HG02938 (cell line): ENCODE data around the gene THAP8.
"Not testable (repeated sequence)": the region's sequence is repeated elsewhere in the genome, so short reads cannot be mapped to it uniquely, and the experiment has no call there.

Experiments used
- ATAC-seq: cut with Tn5 transposase; IDR thresholded peaks from one replicate; pipeline ENCODE4 v1.9.1; 2021; ENCODE audit warnings: mild to moderate bottlenecking, moderate library complexity; ENCODE audit not compliant: unreplicated experiment

THAP8 gene

DNA sequence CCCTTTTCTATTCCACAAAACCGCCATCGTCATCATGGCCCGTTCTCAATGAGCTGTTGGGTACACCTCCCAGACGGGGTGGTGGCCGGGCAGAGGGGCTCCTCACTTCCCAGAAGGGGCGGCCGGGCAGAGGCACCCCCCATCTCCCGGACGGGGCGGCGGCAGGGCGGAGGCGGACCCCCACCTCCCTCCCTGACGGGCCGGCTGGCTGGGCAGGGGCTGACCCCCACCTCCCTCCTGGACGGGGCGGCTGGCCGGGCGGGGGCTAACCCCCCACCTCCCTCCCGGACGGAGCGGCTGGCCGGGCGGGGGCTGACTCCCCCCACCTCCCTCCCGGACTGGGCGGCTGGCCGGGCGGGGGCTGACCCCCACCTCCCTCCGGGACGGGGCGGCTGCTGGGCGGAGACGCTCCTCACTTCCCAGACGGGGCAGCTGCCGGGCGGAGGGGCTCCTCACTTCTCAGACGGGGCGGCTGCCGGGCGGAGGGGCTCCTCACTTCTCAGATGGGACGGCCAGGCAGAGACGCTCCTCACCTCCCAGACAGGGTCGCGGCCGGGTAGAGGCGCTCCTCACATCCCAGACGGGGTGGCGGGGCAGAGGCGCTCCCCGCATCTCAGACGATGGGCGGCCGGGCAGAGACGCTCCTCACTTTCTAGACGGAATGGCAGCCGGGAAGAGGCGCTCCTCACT is 14.9 kb upstream of the THAP8 start:
- ATAC-seq, result not testable (repeated sequence)

DNA sequence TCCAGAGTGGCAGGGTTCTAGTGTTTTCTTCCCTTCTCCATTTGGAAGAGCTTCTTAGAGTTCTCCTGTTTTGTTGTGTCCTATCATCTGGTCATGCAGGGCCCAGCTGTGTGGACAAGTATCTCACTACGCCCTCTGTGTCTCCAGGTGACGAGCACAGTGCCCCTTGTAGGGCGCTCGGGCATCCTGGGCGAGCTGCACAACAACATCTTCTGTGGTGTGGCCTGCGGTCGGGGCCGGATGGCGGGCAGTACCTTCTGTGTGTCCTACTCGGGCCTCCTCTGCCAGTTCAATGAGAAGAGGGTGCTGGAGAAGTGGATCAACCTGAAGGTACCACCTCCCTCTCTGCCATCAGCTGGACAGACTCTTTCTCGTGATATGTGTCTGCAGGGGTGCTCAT is 13.6 kb upstream of the THAP8 start:
- ATAC-seq, result no peak

- ATAC-seq, result no peak
These were observed 10.7 kb upstream of the THAP8 start for GRCh38 chr19:36064826-36065225.

DNA sequence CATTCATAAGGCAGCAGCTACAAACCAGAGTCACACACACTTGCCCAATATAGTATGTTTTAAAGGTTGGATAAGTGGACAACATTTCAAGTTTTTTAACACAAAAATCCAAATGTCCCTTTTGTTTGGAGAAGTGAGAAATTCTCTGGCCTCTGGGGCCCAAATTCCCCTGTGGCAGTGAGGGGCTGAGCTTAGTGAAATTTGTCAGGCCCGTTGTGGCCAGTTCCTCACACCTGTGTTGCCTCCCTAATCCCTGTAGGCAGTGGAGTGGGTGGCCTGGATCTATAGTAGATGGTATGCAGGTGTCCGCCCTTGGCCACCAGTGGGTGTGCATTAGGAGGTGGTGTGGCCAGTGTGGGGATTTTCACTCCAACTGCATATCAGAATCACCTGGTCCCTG is 7.3 kb upstream of the THAP8 start:
- no peak for ATAC-seq

- ATAC-seq, result no peak
These were observed 6.3 kb upstream of the THAP8 start for GRCh38 chr19:36060430-36060829.

GRCh38 chr19:36059180-36059910 is 5.3 kb upstream of the THAP8 start:
- ATAC-seq, result no peak

DNA sequence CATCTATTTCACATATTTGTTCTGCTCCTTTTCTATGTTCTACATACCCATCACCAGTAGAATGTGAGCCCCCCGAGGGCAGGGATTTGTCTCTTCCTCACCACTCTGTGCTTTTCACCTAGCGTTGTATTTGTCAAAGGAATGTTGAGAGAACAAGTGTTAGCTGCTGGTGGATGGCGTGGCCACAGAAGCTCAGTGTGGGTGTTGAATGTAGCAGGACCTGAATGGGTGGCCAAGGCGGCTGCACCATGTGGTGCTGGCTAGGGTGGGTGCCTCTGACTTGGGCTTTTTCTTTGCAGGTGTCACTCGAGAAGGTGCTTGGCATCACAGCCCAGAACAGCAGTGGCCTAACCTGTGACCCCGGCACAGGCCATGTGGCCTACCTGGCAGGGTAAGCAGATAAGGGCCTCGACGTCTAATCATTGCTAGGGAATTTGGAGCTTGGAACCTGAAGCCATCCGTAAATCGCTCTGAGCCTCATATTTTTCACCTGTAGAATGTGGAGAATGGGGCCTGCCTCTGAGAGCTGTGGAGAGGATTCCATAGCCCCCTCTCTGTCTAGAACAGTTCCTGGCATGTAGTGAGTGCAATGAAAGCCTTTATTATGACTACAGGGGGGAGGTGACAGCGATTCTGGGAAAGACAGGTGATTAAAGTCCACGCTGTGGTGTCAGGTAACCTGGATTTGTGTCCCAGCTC is 4.5 kb upstream of the THAP8 start:
- no peak for ATAC-seq

- ATAC-seq, result peak; percentile 60
These were observed 925 bp upstream of the THAP8 start, which contains the start of gene WDR62 for GRCh38 chr19:36054733-36055686. WDR62 (plus strand) TSS chr19:36054897; CDS start chr19:36054972, 75 bp downstream.

DNA sequence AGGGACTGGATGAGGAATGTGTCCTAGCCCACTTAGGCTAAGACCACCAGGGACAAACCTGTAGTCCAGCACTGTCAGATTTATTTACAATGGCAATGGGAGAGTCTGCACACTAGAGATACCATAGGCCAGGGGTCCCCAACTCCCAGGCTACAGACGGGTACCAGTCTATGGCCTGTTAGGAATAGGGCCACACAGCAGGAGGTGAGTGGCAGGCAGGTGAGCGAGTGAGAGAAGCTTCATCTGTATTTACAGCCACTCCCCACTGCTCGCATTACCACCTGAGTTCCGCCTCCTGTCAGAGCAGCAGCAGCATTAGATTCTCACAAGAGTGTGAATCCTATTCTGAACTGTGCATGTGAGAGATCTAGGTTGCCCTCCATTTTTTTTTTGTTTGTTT is 2.4 kb downstream of the THAP8 start:
- ATAC-seq, result no peak

GRCh38 chr19:36051236-36051635 is 2.8 kb downstream of the THAP8 start:
- no peak for ATAC-seq

- no peak for ATAC-seq
These were observed 4.9 kb downstream of the THAP8 start for GRCh38 chr19:36049080-36049698.

- no peak for ATAC-seq
These were observed 6.2 kb downstream of the THAP8 start for GRCh38 chr19:36047835-36048234.

GRCh38 chr19:36046443-36047050 is 7.5 kb downstream of the THAP8 start:
- ATAC-seq, result no peak

GRCh38 chr19:36043952-36044351 is 10.1 kb downstream of the THAP8 start:
- ATAC-seq, result no peak

GRCh38 chr19:36041831-36042230 is 12.3 kb downstream of the THAP8 start:
- ATAC-seq, result no peak

DNA sequence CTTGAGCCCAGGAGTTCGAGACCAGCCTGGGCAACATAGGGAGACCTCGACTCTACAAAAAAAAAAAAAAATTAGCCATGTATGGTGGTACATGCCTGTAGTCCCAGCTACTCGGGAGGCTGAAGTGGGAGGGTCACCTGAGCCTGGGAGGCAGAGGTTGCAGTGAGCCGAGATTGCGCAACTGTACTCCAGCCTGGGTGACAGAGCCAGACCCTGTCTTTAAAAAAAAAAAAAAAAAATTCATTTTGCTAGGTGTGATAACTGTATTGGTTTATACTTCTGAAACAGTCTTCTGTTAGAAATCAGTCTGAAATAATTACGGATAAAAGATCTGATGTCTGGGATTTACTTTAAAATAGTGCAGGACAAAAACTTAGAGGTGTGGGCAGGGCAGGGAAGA is 13.0 kb downstream of the THAP8 start:
- ATAC-seq, result not testable (repeated sequence)

- no peak for ATAC-seq
These were observed 13.6 kb downstream of the THAP8 start for GRCh38 chr19:36040495-36040894.

GRCh38 chr19:36032251-36033104 is 21.6 kb downstream of the THAP8 start, which contains the start of gene CLIP3:
CLIP3 (minus strand) TSS chr19:36032873; CDS start chr19:36032357, 516 bp downstream.
- ATAC-seq, result no peak

- no peak for ATAC-seq
These were observed 22.8 kb downstream of the THAP8 start for GRCh38 chr19:36031308-36031707.
